Measurements from ENCODE around the gene BHMT.
"Not testable (repeated sequence)": the region's sequence is repeated elsewhere in the genome, so short reads cannot be mapped to it uniquely, and the experiment has no call there.

Gene BHMT

GRCh38 chr5:79171635-79172245 is 60.1 kb downstream of the BHMT start:
- no peak for DNase-seq (ENCODE audit: low read depth in 2 of 2)

- DNase-seq (ENCODE audit: low read depth in 2 of 2): no peak
These were observed 60.7 kb downstream of the BHMT start for GRCh38 chr5:79172269-79172668.

GRCh38 chr5:79173626-79174025 is 62.0 kb downstream of the BHMT start:
- DNase-seq (ENCODE audit: low read depth in 2 of 2): no peak

GRCh38 chr5:79180449-79180848 is 68.8 kb downstream of the BHMT start:
- DNase-seq (ENCODE audit: low read depth in 2 of 2): not testable (repeated sequence)

- no peak for DNase-seq (ENCODE audit: low read depth in 2 of 2)
These were observed 69.9 kb downstream of the BHMT start for GRCh38 chr5:79181419-79182022.

All from stimulated activated CD8-positive, alpha-beta memory T cell treated with anti-CD3 and anti-CD28 coated beads, Interleukin-7, amount 100 ng/mL, for 4 hours (primary cell).